GM12878 (cell line): ENCODE measurements around the gene DNAJC15. TPM values are rescaled to one million over a fixed set of nuclear protein-coding genes. Genes with fewer than 3 reads are reported as not detected.
"Not testable (repeated sequence)": the region's sequence is repeated elsewhere in the genome, so short reads cannot be mapped to it uniquely, and the experiment has no call there.

ENCODE experiments used
- ATAC-seq: fragments of 200-7000 bp; cut with Tn5 transposase; 3 replicates; pipeline ENCODE4 v1.9.1; 2020; ENCODE audit warnings: mild to moderate bottlenecking, moderate library complexity
- BruUV-seq: library from RNA; stranded (reverse); fragments of 400-500 nt; replicated peaks from 2 replicates; lab custom pipeline; 2021; lab: Mats Ljungman, UMichigan
- CTCF ChIA-PET: fragments of 300-600 bp; sonication (Branson Sonifier 250); formaldehyde crosslinking; extraction: SDS; loops from one replicate; lab custom pipeline; 2021; ENCODE audit warnings: inconsistent platforms; lab: Yijun Ruan, JAX
- POLR2A ChIA-PET: fragments of 350-600 bp; formaldehyde crosslinking; extraction: SDS; loops from one replicate; lab custom pipeline; 2021; ENCODE audit warnings: inconsistent platforms; lab: Charles Lee
- RAD21 ChIA-PET: fragments of 300-600 bp; sonication (Branson Sonifier 250); formaldehyde crosslinking; loops from one replicate; lab custom pipeline; 2023; ENCODE audit warnings: antibody characterized with exemption; ENCODE audit not compliant: unreplicated experiment; lab: Charles Lee
- SMC1A ChIA-PET: fragments of 300-600 bp; sonication (Branson Sonifier 250); formaldehyde crosslinking; loops from one replicate; lab custom pipeline; 2023; ENCODE audit not compliant: unreplicated experiment, uncharacterized antibody; lab: Charles Lee
- DNase-seq: peaks from one replicate; pipeline ENCODE4 v3.0.0-alpha.2; 2011; ENCODE audit warnings: low read depth, low spot score
- FAIRE-seq: peaks from 3 replicates; lab custom pipeline; 2011; peaks lifted over from hg19 to GRCh38; lab: Jason Lieb, UNC
- H2AFZ ChIP-seq: 2 replicates; pipeline ENCODE4 v1.6.0; 2011; ENCODE audit warnings: low read depth, low read length, control low read depth; ENCODE audit not compliant: control insufficient read depth
- H3K27ac ChIP-seq: 2 replicates; pipeline ENCODE4 v1.5.1; 2011; ENCODE audit warnings: control low read depth; ENCODE audit not compliant: control insufficient read depth, insufficient read depth
- H3K27me3 ChIP-seq, 2 experiments: replicated peaks in 1 of 2; 2 replicates each; pipeline versions ENCODE4 v1.6.0 to v1.6.1; 2011; ENCODE audit warnings: low read length in 1 of 2; ENCODE audit not compliant: control insufficient read depth in 2 of 2, insufficient read depth in 2 of 2
- H3K36me3 ChIP-seq, 2 experiments: 2 replicates each; pipeline ENCODE4 v1.5.1; 2011; ENCODE audit warnings: low read length in 1 of 2; ENCODE audit not compliant: control insufficient read depth in 2 of 2, insufficient read depth in 2 of 2
- H3K4me1 ChIP-seq: 2 replicates; pipeline ENCODE4 v1.6.1; 2011; ENCODE audit warnings: mild to moderate bottlenecking, low read length, moderate library complexity, mixed read lengths; ENCODE audit not compliant: control insufficient read depth, insufficient read depth
- H3K4me2 ChIP-seq: 2 replicates; pipeline ENCODE4 v1.6.0; 2011; ENCODE audit warnings: control low read depth; ENCODE audit not compliant: control insufficient read depth, insufficient read depth
- H3K4me3 ChIP-seq: fragments of 200-600 bp; sonication (generic); 2 replicates; pipeline ENCODE4 v1.5.1; 2016
- H3K79me2 ChIP-seq: 2 replicates; pipeline ENCODE4 v1.6.0; 2011; ENCODE audit warnings: low read length; ENCODE audit not compliant: control insufficient read depth, insufficient read depth
- H3K9ac ChIP-seq: 2 replicates; pipeline ENCODE4 v1.8.0; 2011; ENCODE audit warnings: low read length, control low read depth, mixed read lengths; ENCODE audit not compliant: control insufficient read depth, insufficient read depth
- H3K9me3 ChIP-seq: replicated peaks from 3 replicates; pipeline ENCODE4 v1.5.1; 2011; ENCODE audit warnings: mild to moderate bottlenecking, low read length; ENCODE audit not compliant: control insufficient read depth, insufficient read depth
- H4K20me1 ChIP-seq: 2 replicates; pipeline ENCODE4 v1.6.0; 2011; ENCODE audit not compliant: control insufficient read depth, insufficient read depth
- BACH1 ChIP-seq: fragments of 450-650 bp; IDR thresholded peaks from 2 replicates; pipeline ENCODE4 v1.6.1; 2017; ENCODE audit warnings: mild to moderate bottlenecking, borderline replicate concordance
- BCL11A ChIP-seq: IDR thresholded peaks from 2 replicates; pipeline ENCODE4 v1.6.1; 2011; ENCODE audit warnings: low read depth, low read length
- BHLHE40 ChIP-seq, 2 experiments: fragments of 450-650 bp in 1 of 2; IDR thresholded peaks; 2 replicates each; pipeline ENCODE4 v1.6.1; 2011 to 2017; ENCODE audit warnings: low read depth in 2 of 2, borderline replicate concordance in 1 of 2, improper control_type of control experiment in 1 of 2, low read length in 1 of 2, mild to moderate bottlenecking in 1 of 2
- BMI1 ChIP-seq: fragments of 450-650 bp; IDR thresholded peaks from 2 replicates; pipeline ENCODE4 v1.6.1; 2016; ENCODE audit warnings: mild to moderate bottlenecking, moderate library complexity, borderline replicate concordance
- CBX5 ChIP-seq: sonication (generic); IDR thresholded peaks from 2 replicates; pipeline ENCODE4 v1.6.1; 2016; ENCODE audit warnings: low read depth, moderate library complexity, mild to moderate bottlenecking, inconsistent platforms
- CEBPB ChIP-seq, 2 experiments: fragments of 150-350 bp in 1 of 2; IDR thresholded peaks; 2 replicates each; pipeline ENCODE4 v1.6.1; 2012 to 2014; ENCODE audit warnings: low read depth in 2 of 2, low read length in 2 of 2, borderline replicate concordance in 1 of 2, inconsistent platforms in 1 of 2
- CREM ChIP-seq: IDR thresholded peaks from 2 replicates; pipeline ENCODE4 v1.6.1; 2014; ENCODE audit warnings: antibody characterized with exemption, low read depth
- EED ChIP-seq: sonication (generic); IDR thresholded peaks from 2 replicates; pipeline ENCODE4 v1.6.1; 2016; ENCODE audit warnings: antibody characterized with exemption, low read depth
- ETV6 ChIP-seq, 2 experiments: fragments of 450-650 bp in 1 of 2; IDR thresholded peaks in 1 of 2; conservative IDR thresholded peaks in 1 of 2; 2 replicates each; pipeline ENCODE4 v1.6.1; 2014; ENCODE audit warnings: antibody characterized with exemption in 1 of 2, borderline replicate concordance in 1 of 2, low read depth in 1 of 2, mild to moderate bottlenecking in 1 of 2, moderate library complexity in 1 of 2
- IKZF1 ChIP-seq: fragments of 450-650 bp; conservative IDR thresholded peaks from 2 replicates; pipeline ENCODE4 v1.6.1; 2017; ENCODE audit warnings: antibody characterized with exemption, mild to moderate bottlenecking
- IKZF2 ChIP-seq, 2 experiments: fragments of 450-650 bp; IDR thresholded peaks; 2 replicates each; pipeline ENCODE4 v1.6.1; 2017; ENCODE audit warnings: mild to moderate bottlenecking in 2 of 2, moderate library complexity in 2 of 2
- JUNB ChIP-seq: IDR thresholded peaks from 2 replicates; pipeline ENCODE4 v1.6.1; 2016; ENCODE audit warnings: antibody characterized with exemption, mild to moderate bottlenecking
- NBN ChIP-seq: fragments of 450-650 bp; IDR thresholded peaks from 2 replicates; pipeline ENCODE4 v1.6.1; 2016
- NFIC ChIP-seq: IDR thresholded peaks from 2 replicates; pipeline ENCODE4 v1.6.1; 2012; ENCODE audit warnings: low read depth, mild to moderate bottlenecking, inconsistent platforms, low read length, moderate library complexity
- PAX5 ChIP-seq: IDR thresholded peaks from 2 replicates; pipeline ENCODE4 v1.6.1; 2011; ENCODE audit warnings: low read depth, low read length, borderline replicate concordance
- PML ChIP-seq: IDR thresholded peaks from 2 replicates; pipeline ENCODE4 v1.6.1; 2012; ENCODE audit warnings: low read length, inconsistent platforms
- SMAD1 ChIP-seq: fragments of 450-650 bp; IDR thresholded peaks from 2 replicates; pipeline ENCODE4 v1.6.1; 2018; ENCODE audit warnings: mild to moderate bottlenecking, low read depth; ENCODE audit not compliant: partially characterized antibody
- SPI1 ChIP-seq: IDR thresholded peaks from 2 replicates; pipeline ENCODE4 v1.6.1; 2011; ENCODE audit warnings: low read depth, mild to moderate bottlenecking, low read length, moderate library complexity, borderline replicate concordance; ENCODE audit not compliant: insufficient read depth
- ZNF384 ChIP-seq: IDR thresholded peaks from 2 replicates; pipeline ENCODE4 v1.6.1; 2012; ENCODE audit warnings: low read depth, mild to moderate bottlenecking, low read length, improper control_type of control experiment, borderline replicate concordance
- WGBS: methylation state at CpG from one replicate; pipeline ENCODE4 v1.1.6; 2016; ENCODE audit warnings: low lambda C conversion rate; ENCODE audit not compliant: insufficient replicate concordance, insufficient coverage; ENCODE audit errors: missing lambda C conversion rate; 5-methylcytosine and 5-hydroxymethylcytosine counted together
- in situ Hi-C: fragments of 300-500 bp; cut with MboI; formaldehyde crosslinking; loops from 9 replicates; pipeline ENCODE4 v1.14.3; 2018; ENCODE audit warnings: mixed read lengths
- intact Hi-C: fragments of 100-400 bp; cut with micrococcal nuclease; formaldehyde crosslinking; loops from one replicate; pipeline ENCODE4 v1.14.2; 2022; ENCODE audit not compliant: unreplicated experiment
- polyA plus RNA-seq, 11 experiments: library from polyadenylated mRNA; depleted of rRNA in 4 of 11; unstranded in 6 of 11; stranded (reverse) in 5 of 11; fragments of >200 nt; fragmentation: Nextera tagmentation in 4 of 11; fragmentation: Illumina TruSeq in 1 of 11; extraction: Ambion mirVana in 4 of 11; extraction: Trizol in 1 of 11; gene quantifications; 1 replicate in 1 of 11; 2 replicates in 10 of 11; pipeline versions ENCODE4 v1.2.1 to v1.2.3, GENCODE V29; 2011 to 2016; ENCODE audit warnings: inconsistent platforms in 2 of 11, missing spikeins in 2 of 11, low read depth in 1 of 11
- total RNA-seq, 4 experiments: library from RNA; depleted of rRNA in 3 of 4; stranded (reverse); fragments of >200 nt in 3 of 4; fragmentation: Illumina TruSeq in 1 of 4; extraction: Trizol in 1 of 4; gene quantifications; 2 replicates each; pipeline versions ENCODE4 v1.2.1 to v1.2.3, GENCODE V29; 2013 to 2021
- TF ChIP-seq, protein P1 (sequence below): fragments of 450-650 bp; IDR thresholded peaks from 2 replicates; pipeline ENCODE4 v1.6.1; 2017; ENCODE audit warnings: low read depth, mild to moderate bottlenecking, moderate library complexity
- TF ChIP-seq, protein P2 (sequence below): IDR thresholded peaks from 2 replicates; pipeline ENCODE4 v1.6.1; 2012; ENCODE audit warnings: low read length, inconsistent platforms

Gene DNAJC15
- total and polyA plus RNA-seq, 10 of the 15 experiments (the other 5 are each of a cell fraction or from before 2014, with no cell fraction given): 13.1 to 104 (median 54.4) TPM

DNA sequence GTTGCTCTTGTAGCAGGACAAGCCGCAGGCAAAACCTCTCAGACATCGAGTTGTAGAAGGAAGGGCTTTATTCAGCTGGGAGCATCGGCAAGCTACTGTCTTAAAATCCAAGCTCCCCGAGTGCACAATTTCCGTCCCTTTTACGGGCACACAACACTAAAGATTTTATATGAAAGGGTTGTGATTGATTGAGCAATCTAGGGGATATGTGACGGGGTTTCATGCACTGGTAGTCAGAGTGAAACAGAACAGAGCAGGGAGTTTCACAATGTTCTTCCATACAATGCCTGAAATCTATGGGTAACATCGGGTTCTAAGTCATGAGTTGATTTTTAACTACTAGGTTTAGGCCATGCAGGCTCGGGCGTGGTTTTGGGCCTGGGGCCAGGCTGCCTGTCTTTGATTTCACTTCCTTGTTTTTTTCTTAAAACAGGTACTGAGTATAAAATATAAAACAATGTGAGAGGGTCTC is 22.0 kb downstream of the DNAJC15 start:
- POLR2A ChIA-PET, BruUV-seq, H2AFZ ChIP-seq, H4K20me1 ChIP-seq, H3K27me3 ChIP-seq, DNase-seq, H3K36me3 ChIP-seq, H3K9me3 ChIP-seq, in situ Hi-C loops, FAIRE-seq: not testable (repeated sequence)
- CTCF ChIA-PET: interaction anchor here (0.9 to 2.0 kb wide), 3 partner anchors 48 to 57 kb away, joined by 3 to 7 read pairs (median 4); no protein-coding TSS in a partner anchor
- peaks cover 65% of the 10 kb centered on the region for H3K4me1 ChIP-seq
- peak overlapping the region; percentile 47 for H3K4me3 ChIP-seq
- H3K9ac ChIP-seq: peak overlapping the region; percentile 69
- SMC1A ChIA-PET: interaction anchor here (0.6 to 2.7 kb wide), 13 partner anchors 9 to 224 kb away, joined by 3 to 15 read pairs (median 4); partner anchors contain the start of genes DNAJC15 and EPSTI1
- H3K79me2 ChIP-seq: peaks cover 40% of the 10 kb centered on the region
- RAD21 ChIA-PET: interaction anchor here (0.9 to 1.2 kb wide), 5 partner anchors 10 to 57 kb away, joined by 3 to 6 read pairs (median 5); partner anchors contain the start of gene DNAJC15
- ATAC-seq: peak; percentile 50
- H3K27ac ChIP-seq: peak overlapping the region; percentile 90
- H3K4me2 ChIP-seq: peak overlapping the region; percentile 68
- 1% methylated on average over 10 of the region's 10 CpGs for WGBS
- intact Hi-C loops: loop anchor here (1.0 to 10.0 kb wide), 2 partner anchors 53 to 771 kb away; partner anchors contain the start of genes AKAP11 and EPSTI1
- peak; percentile 34; the same call in 1 of the 2 replicates for TF ChIP-seq ZNF384
- TF ChIP-seq IKZF2 (IDR thresholded peaks at IDR 0.05): peak; percentile 75 to 78; a peak in 3 of 4 replicates
- TF ChIP-seq PML: 0 out of 2 replicates have a peak, but pooled peaks have one; percentile 48
- TF ChIP-seq NFIC: peak; percentile 74
- peak; percentile 45; the same call in 1 of the 2 replicates for TF ChIP-seq CREM
- TF ChIP-seq, protein P1, sequence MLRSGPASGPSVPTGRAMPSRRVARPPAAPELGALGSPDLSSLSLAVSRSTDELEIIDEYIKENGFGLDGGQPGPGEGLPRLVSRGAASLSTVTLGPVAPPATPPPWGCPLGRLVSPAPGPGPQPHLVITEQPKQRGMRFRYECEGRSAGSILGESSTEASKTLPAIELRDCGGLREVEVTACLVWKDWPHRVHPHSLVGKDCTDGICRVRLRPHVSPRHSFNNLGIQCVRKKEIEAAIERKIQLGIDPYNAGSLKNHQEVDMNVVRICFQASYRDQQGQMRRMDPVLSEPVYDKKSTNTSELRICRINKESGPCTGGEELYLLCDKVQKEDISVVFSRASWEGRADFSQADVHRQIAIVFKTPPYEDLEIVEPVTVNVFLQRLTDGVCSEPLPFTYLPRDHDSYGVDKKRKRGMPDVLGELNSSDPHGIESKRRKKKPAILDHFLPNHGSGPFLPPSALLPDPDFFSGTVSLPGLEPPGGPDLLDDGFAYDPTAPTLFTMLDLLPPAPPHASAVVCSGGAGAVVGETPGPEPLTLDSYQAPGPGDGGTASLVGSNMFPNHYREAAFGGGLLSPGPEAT: peak; percentile 83; the same call in 1 of the 2 replicates
- peak; percentile 27 for TF ChIP-seq SMAD1
- peak; percentile 47; the same call in 1 of the 2 replicates for TF ChIP-seq IKZF1
- TF ChIP-seq BACH1: peak; percentile 48; the same call in 1 of the 2 replicates
- TF ChIP-seq ETV6 (conservative IDR thresholded peaks at IDR 0.05 in 1 of 2, IDR thresholded peaks at IDR 0.05 in 1 of 2; ENCODE audit: borderline replicate concordance in 1 of 2, low read depth in 1 of 2): peak in 1 of 2 experiments; percentile 61; a peak in 1 of 4 replicates
- peak; percentile 63 for TF ChIP-seq JUNB
- peak; percentile 29; the same call in 1 of the 2 replicates for TF ChIP-seq BCL11A
- TF ChIP-seq PAX5: peak; percentile 48; the same call in 1 of the 2 replicates
- TF ChIP-seq SPI1: peak; percentile 89
- TF ChIP-seq EED: peak; percentile 73
- TF ChIP-seq, protein P2, sequence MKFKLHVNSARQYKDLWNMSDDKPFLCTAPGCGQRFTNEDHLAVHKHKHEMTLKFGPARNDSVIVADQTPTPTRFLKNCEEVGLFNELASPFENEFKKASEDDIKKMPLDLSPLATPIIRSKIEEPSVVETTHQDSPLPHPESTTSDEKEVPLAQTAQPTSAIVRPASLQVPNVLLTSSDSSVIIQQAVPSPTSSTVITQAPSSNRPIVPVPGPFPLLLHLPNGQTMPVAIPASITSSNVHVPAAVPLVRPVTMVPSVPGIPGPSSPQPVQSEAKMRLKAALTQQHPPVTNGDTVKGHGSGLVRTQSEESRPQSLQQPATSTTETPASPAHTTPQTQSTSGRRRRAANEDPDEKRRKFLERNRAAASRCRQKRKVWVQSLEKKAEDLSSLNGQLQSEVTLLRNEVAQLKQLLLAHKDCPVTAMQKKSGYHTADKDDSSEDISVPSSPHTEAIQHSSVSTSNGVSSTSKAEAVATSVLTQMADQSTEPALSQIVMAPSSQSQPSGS: peak; percentile 58
- TF ChIP-seq BMI1: 0 out of 2 replicates have a peak, but pooled peaks have one; percentile 33
- TF ChIP-seq CEBPB (IDR thresholded peaks at IDR 0.05; ENCODE audit: borderline replicate concordance in 1 of 2, low read depth in 2 of 2, low read length in 2 of 2): peak in 1 of 2 experiments; percentile 89; a peak in 2 of 4 replicates
- 0 out of 2 replicates have a peak, but pooled peaks have one; percentile 34 for TF ChIP-seq CBX5
- 0 out of 2 replicates have a peak, but pooled peaks have one; percentile 37 for TF ChIP-seq NBN
- peak in 1 of 2 experiments; percentile 29; a peak in 1 of 4 replicates for TF ChIP-seq BHLHE40 (IDR thresholded peaks at IDR 0.05; ENCODE audit: borderline replicate concordance in 1 of 2, low read depth in 2 of 2, low read length in 1 of 2)
